Measurements from ENCODE around the gene MTF2.

MTF2 gene

GRCh38 chr1:93109578-93109977 lies 30.5 kb downstream of the MTF2 start:
- no peak overlapping the region for H3K4me3 ChIP-seq (ENCODE audit: insufficient read depth, low read depth, low read length, poor library complexity, severe bottlenecking)
- no peak overlapping the region for H3K27ac ChIP-seq (ENCODE audit: insufficient read depth, low read length, poor library complexity, severe bottlenecking)
- H3K36me3 ChIP-seq (ENCODE audit: control insufficient read depth, insufficient read depth, low read length): peaks cover 29% of the 10 kb centered on the region
- no peak for DNase-seq
- no peaks in the 10 kb centered on the region for H3K4me1 ChIP-seq (ENCODE audit: control insufficient read depth, insufficient read depth, low read length, poor library complexity, severe bottlenecking)
- H3K27me3 ChIP-seq (replicated peaks; ENCODE audit: control insufficient read depth, insufficient read depth, low read length, poor library complexity, severe bottlenecking): no peaks in the 10 kb centered on the region
- H3K9me3 ChIP-seq (ENCODE audit: control insufficient read depth, low read length): no peaks in the 10 kb centered on the region

DNA sequence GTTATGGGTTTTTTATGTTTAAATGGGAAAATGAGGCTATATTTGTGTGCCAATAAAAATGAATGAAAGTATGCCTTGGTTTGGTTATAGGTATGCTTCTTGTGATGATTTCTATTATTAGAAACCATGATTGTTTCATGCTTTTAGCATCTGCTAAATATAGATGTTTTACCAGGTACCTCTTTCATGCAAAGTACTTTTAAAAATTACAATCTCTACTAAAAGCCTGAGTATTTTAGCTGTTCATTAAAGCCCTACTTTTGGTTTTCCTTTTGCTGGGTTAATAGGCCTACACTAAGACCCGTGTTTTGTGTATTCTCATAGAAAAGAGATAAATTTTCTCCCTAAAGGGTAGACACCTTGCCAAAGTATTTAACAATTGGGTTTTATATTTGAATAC lies 32.0 kb downstream of the MTF2 start:
- no peaks in the 10 kb centered on the region for H3K9me3 ChIP-seq (ENCODE audit: control insufficient read depth, low read length)
- no peak for DNase-seq
- H3K4me3 ChIP-seq (ENCODE audit: insufficient read depth, low read depth, low read length, poor library complexity, severe bottlenecking): no peak overlapping the region
- no peak overlapping the region for H3K27ac ChIP-seq (ENCODE audit: insufficient read depth, low read length, poor library complexity, severe bottlenecking)
- no peaks in the 10 kb centered on the region for H3K27me3 ChIP-seq (replicated peaks; ENCODE audit: control insufficient read depth, insufficient read depth, low read length, poor library complexity, severe bottlenecking)
- peaks cover 39% of the 10 kb centered on the region for H3K36me3 ChIP-seq (ENCODE audit: control insufficient read depth, insufficient read depth, low read length)
- no peaks in the 10 kb centered on the region for H3K4me1 ChIP-seq (ENCODE audit: control insufficient read depth, insufficient read depth, low read length, poor library complexity, severe bottlenecking)

GRCh38 chr1:93111561-93111960 lies 32.5 kb downstream of the MTF2 start:
- Histone ChIP-seq H3K4me3 (ENCODE audit: insufficient read depth, low read depth, low read length, poor library complexity, severe bottlenecking) (no peak overlapping the region), H3K27me3 (replicated peaks; ENCODE audit: control insufficient read depth, insufficient read depth, low read length, poor library complexity, severe bottlenecking) (no peaks in the 10 kb centered on the region), H3K9me3 (ENCODE audit: control insufficient read depth, low read length) (no peaks in the 10 kb centered on the region), H3K27ac (ENCODE audit: insufficient read depth, low read length, poor library complexity, severe bottlenecking) (no peak overlapping the region), H3K36me3 (ENCODE audit: control insufficient read depth, insufficient read depth, low read length) (peaks cover 42% of the 10 kb centered on the region), H3K4me1 (ENCODE audit: control insufficient read depth, insufficient read depth, low read length, poor library complexity, severe bottlenecking) (no peaks in the 10 kb centered on the region)
- DNase-seq: no peak

- Histone ChIP-seq H3K4me1 (ENCODE audit: control insufficient read depth, insufficient read depth, low read length, poor library complexity, severe bottlenecking) (no peaks in the 10 kb centered on the region), H3K4me3 (ENCODE audit: insufficient read depth, low read depth, low read length, poor library complexity, severe bottlenecking) (no peak overlapping the region), H3K27ac (ENCODE audit: insufficient read depth, low read length, poor library complexity, severe bottlenecking) (no peak overlapping the region), H3K27me3 (replicated peaks; ENCODE audit: control insufficient read depth, insufficient read depth, low read length, poor library complexity, severe bottlenecking) (no peaks in the 10 kb centered on the region), H3K36me3 (ENCODE audit: control insufficient read depth, insufficient read depth, low read length) (peaks cover 48% of the 10 kb centered on the region), H3K9me3 (ENCODE audit: control insufficient read depth, low read length) (no peaks in the 10 kb centered on the region)
- DNase-seq: no peak
Measured at GRCh38 chr1:93113127-93113526, 34.0 kb downstream of the MTF2 start.

DNA sequence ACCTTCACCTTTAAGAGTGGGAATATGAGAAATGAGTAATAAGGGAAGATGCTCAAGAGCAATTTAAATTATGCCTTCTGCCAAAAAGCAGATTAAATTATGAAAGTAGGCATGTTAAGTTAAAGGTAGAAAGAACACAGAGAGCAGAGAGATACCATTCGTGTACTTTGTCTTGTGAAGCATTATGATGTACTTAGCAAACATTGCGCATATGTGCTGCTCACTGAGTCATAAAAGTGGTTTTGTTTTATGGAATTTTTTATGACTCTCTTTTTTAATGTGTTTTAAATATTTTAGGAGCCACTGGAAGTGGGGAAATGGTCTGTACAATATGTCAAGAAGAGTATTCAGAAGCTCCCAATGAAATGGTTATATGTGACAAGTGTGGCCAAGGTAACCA lies 35.3 kb downstream of the MTF2 start:
- Histone ChIP-seq H3K27me3 (replicated peaks; ENCODE audit: control insufficient read depth, insufficient read depth, low read length, poor library complexity, severe bottlenecking) (no peaks in the 10 kb centered on the region), H3K36me3 (ENCODE audit: control insufficient read depth, insufficient read depth, low read length) (peaks cover 47% of the 10 kb centered on the region), H3K27ac (ENCODE audit: insufficient read depth, low read length, poor library complexity, severe bottlenecking) (no peak overlapping the region), H3K4me1 (ENCODE audit: control insufficient read depth, insufficient read depth, low read length, poor library complexity, severe bottlenecking) (no peaks in the 10 kb centered on the region), H3K4me3 (ENCODE audit: insufficient read depth, low read depth, low read length, poor library complexity, severe bottlenecking) (no peak overlapping the region), H3K9me3 (ENCODE audit: control insufficient read depth, low read length) (no peaks in the 10 kb centered on the region)
- DNase-seq: no peak

- Histone ChIP-seq H3K27me3 (replicated peaks; ENCODE audit: control insufficient read depth, insufficient read depth, low read length, poor library complexity, severe bottlenecking) (no peaks in the 10 kb centered on the region), H3K9me3 (ENCODE audit: control insufficient read depth, low read length) (no peaks in the 10 kb centered on the region), H3K36me3 (ENCODE audit: control insufficient read depth, insufficient read depth, low read length) (peaks cover 31% of the 10 kb centered on the region), H3K4me3 (ENCODE audit: insufficient read depth, low read depth, low read length, poor library complexity, severe bottlenecking) (no peak overlapping the region), H3K27ac (ENCODE audit: insufficient read depth, low read length, poor library complexity, severe bottlenecking) (no peak overlapping the region), H3K4me1 (ENCODE audit: control insufficient read depth, insufficient read depth, low read length, poor library complexity, severe bottlenecking) (no peaks in the 10 kb centered on the region)
- no peak for DNase-seq
Measured at GRCh38 chr1:93120614-93121013, 41.5 kb downstream of the MTF2 start.

DNA sequence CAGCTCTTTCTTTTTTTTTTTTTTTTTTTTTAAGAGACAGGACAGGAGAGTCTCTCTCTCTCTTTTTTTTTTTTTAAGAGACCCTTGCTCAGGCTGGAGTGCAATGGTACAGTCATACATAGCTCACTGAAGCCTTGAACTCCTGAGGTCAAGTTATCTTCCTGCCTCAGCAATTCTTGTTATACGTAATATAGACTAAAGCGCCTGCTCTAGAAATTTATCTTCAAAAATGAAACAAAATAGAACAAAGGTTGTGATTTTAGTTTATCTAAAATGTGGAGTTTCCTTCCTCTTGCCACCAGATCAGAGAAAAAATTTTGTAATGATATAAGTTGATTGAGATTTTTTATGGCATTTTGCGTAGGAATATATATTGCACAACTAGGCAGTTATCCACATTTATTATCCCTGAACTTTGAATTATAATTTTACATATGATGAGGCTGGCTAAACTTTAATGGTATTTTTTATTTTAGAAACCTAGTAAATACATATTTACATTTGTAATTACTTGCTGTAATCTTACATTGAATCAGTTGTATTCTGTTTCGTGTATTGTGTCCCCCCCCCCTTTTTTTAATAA lies 44.2 kb downstream of the MTF2 start:
- no peak for DNase-seq
- Histone ChIP-seq H3K27me3 (replicated peaks; ENCODE audit: control insufficient read depth, insufficient read depth, low read length, poor library complexity, severe bottlenecking) (no peaks in the 10 kb centered on the region), H3K36me3 (ENCODE audit: control insufficient read depth, insufficient read depth, low read length) (peaks cover 27% of the 10 kb centered on the region), H3K27ac (ENCODE audit: insufficient read depth, low read length, poor library complexity, severe bottlenecking) (no peak overlapping the region), H3K4me3 (ENCODE audit: insufficient read depth, low read depth, low read length, poor library complexity, severe bottlenecking) (no peak overlapping the region), H3K4me1 (ENCODE audit: control insufficient read depth, insufficient read depth, low read length, poor library complexity, severe bottlenecking) (no peaks in the 10 kb centered on the region), H3K9me3 (ENCODE audit: control insufficient read depth, low read length) (no peaks in the 10 kb centered on the region)

GRCh38 chr1:93124556-93125355 lies 45.7 kb downstream of the MTF2 start:
- H3K4me3 ChIP-seq (ENCODE audit: insufficient read depth, low read depth, low read length, poor library complexity, severe bottlenecking): no peak overlapping the region
- H3K27ac ChIP-seq (ENCODE audit: insufficient read depth, low read length, poor library complexity, severe bottlenecking): no peak overlapping the region

DNA sequence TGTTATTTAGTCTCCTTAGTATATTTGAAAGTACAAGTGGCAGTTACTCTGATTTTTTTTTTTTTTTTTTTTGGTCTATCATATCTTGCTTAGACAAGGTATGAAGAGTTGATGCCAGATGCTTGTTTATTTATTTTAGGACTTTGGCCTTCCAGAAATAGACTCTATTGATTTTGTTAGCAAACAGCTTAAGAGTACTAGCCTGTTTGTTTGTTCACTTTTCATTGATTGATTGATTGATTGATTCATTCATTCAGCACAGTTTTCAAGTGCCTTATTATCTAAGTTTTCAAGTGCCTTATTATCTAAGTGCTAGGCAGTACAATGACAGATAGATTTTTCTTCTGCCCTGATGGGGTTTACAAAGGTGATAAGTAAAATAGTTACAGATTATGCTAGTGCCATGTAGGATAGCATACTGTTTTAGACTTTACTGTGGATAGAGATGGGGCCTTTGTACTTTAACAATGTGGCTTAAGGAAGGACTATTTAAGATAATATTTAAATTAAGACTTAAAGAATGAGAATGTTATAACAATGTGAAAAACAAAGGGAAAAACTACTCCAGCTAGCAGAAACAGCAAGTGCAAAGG lies 50.5 kb downstream of the MTF2 start:
- H3K27me3 ChIP-seq (replicated peaks; ENCODE audit: control insufficient read depth, insufficient read depth, low read length, poor library complexity, severe bottlenecking): no peaks in the 10 kb centered on the region
- no peaks in the 10 kb centered on the region for H3K4me1 ChIP-seq (ENCODE audit: control insufficient read depth, insufficient read depth, low read length, poor library complexity, severe bottlenecking)
- no peak overlapping the region for H3K27ac ChIP-seq (ENCODE audit: insufficient read depth, low read length, poor library complexity, severe bottlenecking)
- H3K4me3 ChIP-seq (ENCODE audit: insufficient read depth, low read depth, low read length, poor library complexity, severe bottlenecking): no peak overlapping the region
- peaks cover 37% of the 10 kb centered on the region for H3K36me3 ChIP-seq (ENCODE audit: control insufficient read depth, insufficient read depth, low read length)
- no peak for DNase-seq
- no peaks in the 10 kb centered on the region for H3K9me3 ChIP-seq (ENCODE audit: control insufficient read depth, low read length)

More at GRCh38 chr1:93124556-93125355, 45.7 kb downstream of the MTF2 start:
- no peaks in the 10 kb centered on the region for H3K4me1 ChIP-seq (ENCODE audit: control insufficient read depth, insufficient read depth, low read length, poor library complexity, severe bottlenecking)
- no peak for DNase-seq
- peaks cover 33% of the 10 kb centered on the region for H3K36me3 ChIP-seq (ENCODE audit: control insufficient read depth, insufficient read depth, low read length)
- no peaks in the 10 kb centered on the region for H3K9me3 ChIP-seq (ENCODE audit: control insufficient read depth, low read length)
- H3K27me3 ChIP-seq (replicated peaks; ENCODE audit: control insufficient read depth, insufficient read depth, low read length, poor library complexity, severe bottlenecking): no peaks in the 10 kb centered on the region

- Histone ChIP-seq H3K9me3 (ENCODE audit: control insufficient read depth, low read length) (no peaks in the 10 kb centered on the region), H3K4me3 (ENCODE audit: insufficient read depth, low read depth, low read length, poor library complexity, severe bottlenecking) (no peak overlapping the region), H3K36me3 (ENCODE audit: control insufficient read depth, insufficient read depth, low read length) (peaks cover 46% of the 10 kb centered on the region), H3K27ac (ENCODE audit: insufficient read depth, low read length, poor library complexity, severe bottlenecking) (no peak overlapping the region), H3K4me1 (ENCODE audit: control insufficient read depth, insufficient read depth, low read length, poor library complexity, severe bottlenecking) (no peaks in the 10 kb centered on the region), H3K27me3 (replicated peaks; ENCODE audit: control insufficient read depth, insufficient read depth, low read length, poor library complexity, severe bottlenecking) (no peaks in the 10 kb centered on the region)
- DNase-seq: no peak
Measured at GRCh38 chr1:93132638-93133037, 53.6 kb downstream of the MTF2 start.
